Neural cell (in vitro differentiated cells): Measurements from ENCODE around the gene GSTA5.
"Not testable (repeated sequence)": the region's sequence is repeated elsewhere in the genome, so short reads cannot be mapped to it uniquely, and the experiment has no call there.

Experiments used
- EP300 ChIP-seq: fragments of 450-650 bp; conservative IDR thresholded peaks from 2 replicates; pipeline ENCODE4 v1.6.1; 2014; ENCODE audit warnings: antibody characterized with exemption, mild to moderate bottlenecking, moderate library complexity; ENCODE audit not compliant: poor library complexity, severe bottlenecking
- EZH2 ChIP-seq: fragments of 200-600, 300-800 bp; shearing (Covaris generic), sonication (generic); IDR thresholded peaks from 2 replicates; pipeline ENCODE4 v1.6.1; 2014; ENCODE audit warnings: antibody characterized with exemption, low read length, borderline replicate concordance, mild to moderate bottlenecking; ENCODE audit not compliant: insufficient read depth, poor library complexity, severe bottlenecking
- POLR2AphosphoS5 ChIP-seq: IDR thresholded peaks from 2 replicates; pipeline ENCODE4 v1.6.1; 2012
- RAD21 ChIP-seq: fragments of 450-650 bp; conservative IDR thresholded peaks from 2 replicates; pipeline ENCODE4 v1.6.1; 2014; ENCODE audit warnings: antibody characterized with exemption, mild to moderate bottlenecking, moderate library complexity
- REST ChIP-seq: IDR thresholded peaks from 2 replicates; pipeline ENCODE4 v1.6.1; 2012; ENCODE audit warnings: borderline replicate concordance
- TF ChIP-seq, protein P1 (sequence below): fragments of 450-650 bp; IDR thresholded peaks from 2 replicates; pipeline ENCODE4 v1.5.1; 2014; ENCODE audit warnings: antibody characterized with exemption, mild to moderate bottlenecking, moderate library complexity; ENCODE audit not compliant: poor library complexity, severe bottlenecking

DNA sequence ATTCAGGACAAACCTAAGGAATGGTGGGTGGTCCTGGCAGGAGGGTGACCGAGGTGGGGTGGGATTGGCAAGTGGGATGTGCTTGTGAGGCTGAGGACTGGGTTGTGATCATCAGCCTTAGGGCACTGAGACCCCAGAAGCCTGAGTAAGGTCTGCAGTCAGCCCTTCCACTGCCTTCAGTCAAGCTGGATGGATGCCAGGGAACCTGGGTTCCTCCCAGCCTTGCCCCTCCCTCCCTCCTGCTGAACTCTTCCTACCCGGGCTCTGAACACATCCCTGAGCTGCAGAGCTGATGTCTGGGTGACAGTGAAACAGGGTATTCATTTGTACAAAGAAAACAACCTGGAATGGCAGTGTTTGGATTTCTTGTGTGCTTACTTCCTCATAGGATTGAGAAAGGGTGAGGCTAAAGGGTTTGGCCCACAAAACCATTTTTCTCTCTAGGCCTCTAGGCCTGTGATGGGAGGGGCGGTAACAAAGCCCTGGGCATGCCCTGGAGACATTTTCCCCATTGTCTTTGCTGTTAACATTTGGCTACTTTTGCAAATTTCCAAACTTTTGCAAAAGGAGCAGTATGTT, 57.8 kb downstream of the GSTA5 start:
- TF ChIP-seq, protein P1, sequence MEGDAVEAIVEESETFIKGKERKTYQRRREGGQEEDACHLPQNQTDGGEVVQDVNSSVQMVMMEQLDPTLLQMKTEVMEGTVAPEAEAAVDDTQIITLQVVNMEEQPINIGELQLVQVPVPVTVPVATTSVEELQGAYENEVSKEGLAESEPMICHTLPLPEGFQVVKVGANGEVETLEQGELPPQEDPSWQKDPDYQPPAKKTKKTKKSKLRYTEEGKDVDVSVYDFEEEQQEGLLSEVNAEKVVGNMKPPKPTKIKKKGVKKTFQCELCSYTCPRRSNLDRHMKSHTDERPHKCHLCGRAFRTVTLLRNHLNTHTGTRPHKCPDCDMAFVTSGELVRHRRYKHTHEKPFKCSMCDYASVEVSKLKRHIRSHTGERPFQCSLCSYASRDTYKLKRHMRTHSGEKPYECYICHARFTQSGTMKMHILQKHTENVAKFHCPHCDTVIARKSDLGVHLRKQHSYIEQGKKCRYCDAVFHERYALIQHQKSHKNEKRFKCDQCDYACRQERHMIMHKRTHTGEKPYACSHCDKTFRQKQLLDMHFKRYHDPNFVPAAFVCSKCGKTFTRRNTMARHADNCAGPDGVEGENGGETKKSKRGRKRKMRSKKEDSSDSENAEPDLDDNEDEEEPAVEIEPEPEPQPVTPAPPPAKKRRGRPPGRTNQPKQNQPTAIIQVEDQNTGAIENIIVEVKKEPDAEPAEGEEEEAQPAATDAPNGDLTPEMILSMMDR, result not testable (repeated sequence)
- not testable (repeated sequence) for TF ChIP-seq EZH2, POLR2AphosphoS5, REST, RAD21, EP300
